NT2/D1 (cell line): Measurements from ENCODE around the gene TTC29.

ENCODE experiments used
- DNase-seq: peaks from one replicate; pipeline ENCODE4 v3.0.0-alpha.2; 2011; ENCODE audit warnings: low read depth, low spot score
- H3K27me3 ChIP-seq: 2 replicates; pipeline ENCODE4 v1.6.0; 2011; ENCODE audit warnings: mild to moderate bottlenecking; ENCODE audit not compliant: insufficient read length, insufficient read depth
- H3K36me3 ChIP-seq: 2 replicates; pipeline ENCODE4 v1.6.1; 2011; ENCODE audit warnings: mild to moderate bottlenecking, low read length, mixed read lengths; ENCODE audit not compliant: insufficient read depth, insufficient read length
- H3K4me1 ChIP-seq: 2 replicates; pipeline ENCODE4 v1.5.1; 2011; ENCODE audit not compliant: insufficient read depth, insufficient read length
- H3K4me3 ChIP-seq: 2 replicates; pipeline ENCODE4 v1.5.1; 2011; ENCODE audit warnings: low read depth; ENCODE audit not compliant: insufficient read length
- H3K9ac ChIP-seq: 2 replicates; pipeline ENCODE4 v1.6.0; 2011; ENCODE audit warnings: low read depth; ENCODE audit not compliant: insufficient read length
- H3K9me3 ChIP-seq: 2 replicates; pipeline ENCODE4 v1.5.1; 2011; ENCODE audit warnings: mild to moderate bottlenecking, low read length; ENCODE audit not compliant: insufficient read depth
- SUZ12 ChIP-seq: IDR thresholded peaks from 2 replicates; pipeline ENCODE4 v1.6.1; 2011; ENCODE audit not compliant: insufficient read length, insufficient read depth; ENCODE audit errors: extremely low read depth
- YY1 ChIP-seq: IDR thresholded peaks from 2 replicates; pipeline ENCODE4 v1.6.1; 2011; ENCODE audit not compliant: insufficient read length, insufficient read depth
- ZNF274 ChIP-seq: IDR thresholded peaks from 2 replicates; pipeline ENCODE4 v1.6.1; 2011; ENCODE audit warnings: mild to moderate bottlenecking, low read depth, low read length

The TTC29 gene

GRCh38 chr4:146857298-146857697, 88.4 kb downstream of the TTC29 start:
- Histone ChIP-seq H3K27me3 (no peaks in the 10 kb centered on the region), H3K36me3 (no peaks in the 10 kb centered on the region), H3K4me3 (no peak overlapping the region), H3K9me3 (no peaks in the 10 kb centered on the region), H3K9ac (no peak overlapping the region), H3K4me1 (no peaks in the 10 kb centered on the region)
- TF ChIP-seq ZNF274 (no peak), YY1 (no peak), SUZ12 (no peak)
- no peak for DNase-seq

GRCh38 chr4:146855761-146856160, 89.9 kb downstream of the TTC29 start:
- Histone ChIP-seq H3K4me3 (no peak overlapping the region), H3K9ac (no peak overlapping the region), H3K4me1 (no peaks in the 10 kb centered on the region), H3K27me3 (no peaks in the 10 kb centered on the region), H3K9me3 (no peaks in the 10 kb centered on the region), H3K36me3 (no peaks in the 10 kb centered on the region)
- no peak for DNase-seq
- TF ChIP-seq SUZ12 = no peak
- TF ChIP-seq YY1 = no peak
- no peak for TF ChIP-seq ZNF274

GRCh38 chr4:146852360-146852759, 93.3 kb downstream of the TTC29 start:
- H3K9ac ChIP-seq = no peak overlapping the region
- TF ChIP-seq ZNF274 = no peak
- no peak for TF ChIP-seq YY1
- no peak for TF ChIP-seq SUZ12
- no peaks in the 10 kb centered on the region for H3K27me3 ChIP-seq
- H3K4me1 ChIP-seq = no peaks in the 10 kb centered on the region
- H3K4me3 ChIP-seq = no peak overlapping the region
- H3K9me3 ChIP-seq = no peaks in the 10 kb centered on the region
- H3K36me3 ChIP-seq = no peaks in the 10 kb centered on the region
- DNase-seq = no peak

- H3K9ac ChIP-seq = no peak overlapping the region
- TF ChIP-seq ZNF274 = no peak
- TF ChIP-seq SUZ12 = no peak
- no peak for TF ChIP-seq YY1
- H3K4me1 ChIP-seq = no peaks in the 10 kb centered on the region
- H3K4me3 ChIP-seq = no peak overlapping the region
- H3K9me3 ChIP-seq = no peaks in the 10 kb centered on the region
- no peaks in the 10 kb centered on the region for H3K36me3 ChIP-seq
- DNase-seq = no peak
- no peaks in the 10 kb centered on the region for H3K27me3 ChIP-seq
These were observed 98.3 kb downstream of the TTC29 start for GRCh38 chr4:146847345-146847744.

GRCh38 chr4:146846882-146847281, 98.8 kb downstream of the TTC29 start:
- no peaks in the 10 kb centered on the region for H3K27me3 ChIP-seq
- DNase-seq = no peak
- H3K9ac ChIP-seq = no peak overlapping the region
- H3K9me3 ChIP-seq = no peaks in the 10 kb centered on the region
- H3K4me3 ChIP-seq = no peak overlapping the region
- H3K4me1 ChIP-seq = no peaks in the 10 kb centered on the region
- no peak for TF ChIP-seq SUZ12
- no peak for TF ChIP-seq YY1
- TF ChIP-seq ZNF274 = no peak
- H3K36me3 ChIP-seq = no peaks in the 10 kb centered on the region

GRCh38 chr4:146844761-146845160, 100.9 kb downstream of the TTC29 start:
- Histone ChIP-seq H3K9ac (no peak overlapping the region), H3K27me3 (no peaks in the 10 kb centered on the region), H3K4me3 (no peak overlapping the region), H3K36me3 (no peaks in the 10 kb centered on the region), H3K9me3 (no peaks in the 10 kb centered on the region), H3K4me1 (no peaks in the 10 kb centered on the region)
- TF ChIP-seq YY1 = no peak
- no peak for TF ChIP-seq SUZ12
- no peak for TF ChIP-seq ZNF274
- DNase-seq = no peak

GRCh38 chr4:146842876-146843275, 102.8 kb downstream of the TTC29 start:
- DNase-seq = no peak
- no peak overlapping the region for H3K4me3 ChIP-seq
- no peaks in the 10 kb centered on the region for H3K4me1 ChIP-seq
- TF ChIP-seq SUZ12 (no peak), YY1 (no peak), ZNF274 (no peak)
- no peak overlapping the region for H3K9ac ChIP-seq
- no peaks in the 10 kb centered on the region for H3K27me3 ChIP-seq
- no peaks in the 10 kb centered on the region for H3K9me3 ChIP-seq
- H3K36me3 ChIP-seq = no peaks in the 10 kb centered on the region
